Loucy (cell line): ENCODE results near the gene FARP1.
A peak's percentile ranks its signal among the peaks of the same experiment; 100 is the strongest.

Experiments used
- H2AFZ ChIP-seq: fragments of 200-600 bp; sonication (generic); 2 replicates; pipeline ENCODE4 v1.6.0; 2016; ENCODE audit warnings: antibody characterized with exemption, mild to moderate bottlenecking, low read length, moderate library complexity
- H3F3A ChIP-seq: fragments of 200-600 bp; 2 replicates; pipeline ENCODE4 v1.6.0; 2016; ENCODE audit warnings: antibody characterized with exemption, low read depth, mild to moderate bottlenecking
- H3K27me3 ChIP-seq: fragments of 200-600 bp; sonication (generic); 2 replicates; pipeline ENCODE4 v1.6.1; 2014; ENCODE audit warnings: low read length, mild to moderate bottlenecking; ENCODE audit not compliant: insufficient read depth, poor library complexity, severe bottlenecking
- H3K36me3 ChIP-seq: fragments of 200-600 bp; sonication (generic); 2 replicates; pipeline ENCODE4 v1.6.1; 2016; ENCODE audit warnings: low read length; ENCODE audit not compliant: insufficient read depth
- H3K4me1 ChIP-seq: fragments of 200-600 bp; sonication (generic); 2 replicates; pipeline ENCODE4 v1.5.1; 2014; ENCODE audit warnings: low read length, mild to moderate bottlenecking; ENCODE audit not compliant: insufficient read depth, poor library complexity, severe bottlenecking
- H3K4me2 ChIP-seq: fragments of 200-600 bp; sonication (generic); 2 replicates; pipeline ENCODE4 v1.6.0; 2014; ENCODE audit warnings: antibody characterized with exemption, low read length, low read depth, mild to moderate bottlenecking; ENCODE audit not compliant: poor library complexity, severe bottlenecking
- H3K4me3 ChIP-seq: fragments of 200-600 bp; sonication (generic); 2 replicates; pipeline ENCODE4 v1.5.1; 2014; ENCODE audit warnings: low read length, mild to moderate bottlenecking, mixed read lengths; ENCODE audit not compliant: poor library complexity, severe bottlenecking
- H3K79me2 ChIP-seq: fragments of 200-600 bp; sonication (generic); 2 replicates; pipeline ENCODE4 v1.6.1; 2014; ENCODE audit warnings: low read length; ENCODE audit not compliant: insufficient read depth
- H3K9ac ChIP-seq: fragments of 200-600 bp; sonication (generic); 2 replicates; pipeline ENCODE4 v1.6.0; 2014; ENCODE audit warnings: mild to moderate bottlenecking, low read depth, low read length, moderate library complexity; ENCODE audit not compliant: poor library complexity, severe bottlenecking
- H3K9me2 ChIP-seq: fragments of 200-600 bp; sonication (generic); replicated peaks from 2 replicates; pipeline ENCODE4 v1.6.1; 2016; ENCODE audit warnings: low read depth, low read length, mixed read lengths
- H3K9me3 ChIP-seq: fragments of 200-600 bp; sonication (generic); 2 replicates; pipeline ENCODE4 v1.6.1; 2014; ENCODE audit warnings: mild to moderate bottlenecking, antibody characterized with exemption, low read length, low read depth; ENCODE audit not compliant: insufficient read depth
- H4K20me1 ChIP-seq: fragments of 200-600 bp; sonication (generic); 2 replicates; pipeline ENCODE4 v1.6.0; 2014; ENCODE audit warnings: antibody characterized with exemption, low read length, mild to moderate bottlenecking; ENCODE audit not compliant: insufficient read depth, poor library complexity, severe bottlenecking
- EZH2phosphoT487 ChIP-seq: fragments of 200-600 bp; IDR thresholded peaks from 2 replicates; pipeline ENCODE4 v1.6.1; 2018; ENCODE audit warnings: antibody characterized with exemption, mild to moderate bottlenecking, moderate library complexity, borderline replicate concordance
- TF ChIP-seq, protein P1 (sequence below): fragments of 200-600 bp; sonication (generic); conservative IDR thresholded peaks from 2 replicates; pipeline ENCODE4 v1.5.1; 2014; ENCODE audit warnings: mild to moderate bottlenecking, antibody characterized with exemption, low read length

Gene FARP1

DNA sequence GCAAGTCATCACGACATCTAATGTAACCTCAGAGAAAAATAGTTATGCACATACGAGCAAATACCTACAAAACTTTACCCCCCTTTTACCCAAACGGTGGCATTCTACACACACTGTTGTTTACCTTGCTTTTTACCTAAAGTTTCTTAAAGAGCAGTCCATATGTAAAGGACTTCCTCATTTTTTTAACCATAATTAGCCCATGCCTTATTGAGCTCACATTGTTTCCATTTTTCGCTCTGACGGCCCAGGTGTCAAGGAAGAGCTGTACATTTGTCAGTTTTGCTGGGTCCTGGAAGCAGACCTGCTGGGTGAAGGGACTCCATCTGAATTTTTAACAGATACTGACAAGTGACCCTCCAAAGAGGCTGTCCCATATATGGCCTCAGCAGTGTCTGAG is 344.6 kb downstream of the FARP1 start:
- H3F3A ChIP-seq = no peaks in the 10 kb centered on the region; the same call in 1 of the 2 replicates
- no peaks in the 10 kb centered on the region for H3K36me3 ChIP-seq
- no peak overlapping the region for H3K4me3 ChIP-seq
- TF ChIP-seq, protein P1, sequence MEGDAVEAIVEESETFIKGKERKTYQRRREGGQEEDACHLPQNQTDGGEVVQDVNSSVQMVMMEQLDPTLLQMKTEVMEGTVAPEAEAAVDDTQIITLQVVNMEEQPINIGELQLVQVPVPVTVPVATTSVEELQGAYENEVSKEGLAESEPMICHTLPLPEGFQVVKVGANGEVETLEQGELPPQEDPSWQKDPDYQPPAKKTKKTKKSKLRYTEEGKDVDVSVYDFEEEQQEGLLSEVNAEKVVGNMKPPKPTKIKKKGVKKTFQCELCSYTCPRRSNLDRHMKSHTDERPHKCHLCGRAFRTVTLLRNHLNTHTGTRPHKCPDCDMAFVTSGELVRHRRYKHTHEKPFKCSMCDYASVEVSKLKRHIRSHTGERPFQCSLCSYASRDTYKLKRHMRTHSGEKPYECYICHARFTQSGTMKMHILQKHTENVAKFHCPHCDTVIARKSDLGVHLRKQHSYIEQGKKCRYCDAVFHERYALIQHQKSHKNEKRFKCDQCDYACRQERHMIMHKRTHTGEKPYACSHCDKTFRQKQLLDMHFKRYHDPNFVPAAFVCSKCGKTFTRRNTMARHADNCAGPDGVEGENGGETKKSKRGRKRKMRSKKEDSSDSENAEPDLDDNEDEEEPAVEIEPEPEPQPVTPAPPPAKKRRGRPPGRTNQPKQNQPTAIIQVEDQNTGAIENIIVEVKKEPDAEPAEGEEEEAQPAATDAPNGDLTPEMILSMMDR = no peak
- no peak for TF ChIP-seq EZH2phosphoT487
- H2AFZ ChIP-seq = no peak overlapping the region
- no peak overlapping the region for H3K4me2 ChIP-seq
- H3K9me2 ChIP-seq = no peaks in the 10 kb centered on the region
- H3K4me1 ChIP-seq = peaks cover 66% of the 10 kb centered on the region
- peaks cover 64% of the 10 kb centered on the region for H4K20me1 ChIP-seq
- peaks cover 95% of the 10 kb centered on the region for H3K79me2 ChIP-seq
- H3K27me3 ChIP-seq = no peaks in the 10 kb centered on the region
- H3K9me3 ChIP-seq = no peaks in the 10 kb centered on the region
- H3K9ac ChIP-seq = no peak overlapping the region

DNA sequence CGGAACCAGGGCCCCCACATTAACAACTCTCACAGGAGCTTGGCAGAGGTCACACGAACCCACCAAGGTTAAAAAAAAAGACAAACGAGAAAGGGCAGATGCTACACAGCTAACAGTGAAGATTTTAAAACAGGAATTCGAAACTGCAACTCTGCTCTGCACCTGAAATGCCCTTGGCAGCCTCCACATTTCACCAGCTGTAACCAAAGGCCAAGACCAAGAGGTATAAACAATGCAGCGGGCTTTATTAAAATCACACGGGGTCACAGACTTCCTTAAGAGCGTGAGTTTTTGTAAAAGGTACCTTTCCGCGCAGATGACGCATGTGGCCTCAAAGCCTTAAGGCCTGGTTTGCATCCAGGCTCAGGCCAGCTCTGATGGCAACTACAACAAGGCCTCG is 345.8 kb downstream of the FARP1 start:
- Histone ChIP-seq H3K27me3 (no peaks in the 10 kb centered on the region), H3K4me2 (no peak overlapping the region), H3K4me3 (no peak overlapping the region), H2AFZ (no peak overlapping the region), H3K79me2 (peaks cover 95% of the 10 kb centered on the region), H4K20me1 (peaks cover 53% of the 10 kb centered on the region), H3K4me1 (peaks cover 72% of the 10 kb centered on the region), H3K9me2 (no peaks in the 10 kb centered on the region), H3K9me3 (no peaks in the 10 kb centered on the region), H3K9ac (no peak overlapping the region), H3F3A (no peaks in the 10 kb centered on the region; the same call in 1 of the 2 replicates), H3K36me3 (no peaks in the 10 kb centered on the region)
- TF ChIP-seq EZH2phosphoT487 = no peak
- TF ChIP-seq, protein P1 = no peak

DNA sequence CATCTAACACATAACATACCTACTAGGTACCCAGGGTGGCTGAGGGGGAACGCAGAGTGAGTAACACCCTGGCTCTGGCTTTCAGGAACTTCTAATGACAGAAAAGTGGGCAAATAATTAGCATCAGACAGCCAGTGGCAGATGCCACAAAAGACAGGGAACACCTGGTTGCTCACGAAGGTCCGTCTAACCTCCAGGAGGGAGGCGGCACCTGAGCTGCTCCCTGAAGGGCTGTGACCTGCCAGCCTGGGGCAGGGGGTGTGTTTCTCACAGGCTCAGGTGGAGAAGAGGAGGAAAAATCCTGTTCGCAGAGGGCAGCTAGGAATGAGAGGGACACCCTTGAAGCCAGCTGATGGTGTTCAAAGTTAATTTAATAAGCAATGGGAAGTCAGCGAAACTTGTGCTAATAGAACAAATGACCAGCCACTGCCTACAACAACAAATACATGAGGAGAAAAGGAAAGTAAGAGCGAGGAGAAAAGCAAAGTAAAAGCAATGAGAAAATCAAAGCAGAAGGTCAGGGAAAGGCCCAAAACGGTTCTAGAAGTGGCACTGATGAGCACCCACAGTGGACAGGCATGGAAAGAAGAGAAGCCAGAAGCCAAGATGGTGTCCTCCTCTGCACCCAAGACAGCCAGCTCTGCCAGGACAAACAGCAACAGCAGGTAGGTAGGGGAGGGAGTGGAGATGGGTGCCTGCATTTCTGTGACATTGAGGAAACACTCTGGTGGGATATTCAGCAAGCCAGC is 346.7 kb downstream of the FARP1 start:
- peak overlapping the region; percentile 21 for H3K4me3 ChIP-seq
- H2AFZ ChIP-seq = no peak overlapping the region
- no peak for TF ChIP-seq EZH2phosphoT487
- TF ChIP-seq, protein P1 = no peak
- no peaks in the 10 kb centered on the region; the same call in 1 of the 2 replicates for H3F3A ChIP-seq
- no peaks in the 10 kb centered on the region for H3K9me2 ChIP-seq
- H3K36me3 ChIP-seq = no peaks in the 10 kb centered on the region
- H4K20me1 ChIP-seq = peaks cover 44% of the 10 kb centered on the region
- H3K4me1 ChIP-seq = peaks cover 63% of the 10 kb centered on the region
- H3K4me2 ChIP-seq = peak overlapping the region; percentile 61
- no peaks in the 10 kb centered on the region for H3K9me3 ChIP-seq
- H3K79me2 ChIP-seq = peaks cover 90% of the 10 kb centered on the region
- peak overlapping the region; percentile 6 for H3K9ac ChIP-seq
- H3K27me3 ChIP-seq = no peaks in the 10 kb centered on the region
